Chondrocyte (in vitro differentiated cells): ENCODE measurements around the gene SLC25A12. TPM values are rescaled to one million over a fixed set of nuclear protein-coding genes. Genes with fewer than 3 reads are reported as not detected.
A peak's percentile ranks its signal among the peaks of the same experiment; 100 is the strongest.

Source experiments
- DNase-seq: peaks from one replicate; pipeline ENCODE4 v3.0.0; 2021; ENCODE audit warnings: mixed read lengths, low spot score
- H3K27ac Mint-ChIP-seq: one replicate; pipeline ENCODE4 v1.8.0; 2021; ENCODE audit warnings: mild to moderate bottlenecking, moderate library complexity, mixed read lengths; ENCODE audit not compliant: unreplicated experiment
- H3K27me3 Mint-ChIP-seq: 2 replicates; pipeline ENCODE4 v1.8.0; 2021; ENCODE audit warnings: low read depth, mixed read lengths
- H3K36me3 Mint-ChIP-seq: 2 replicates; pipeline ENCODE4 v1.8.0; 2021; ENCODE audit warnings: low read depth, mixed read lengths
- H3K4me1 Mint-ChIP-seq: 2 replicates; pipeline ENCODE4 v1.8.0; 2021; ENCODE audit warnings: low read depth, mild to moderate bottlenecking, mixed read lengths
- H3K4me3 Mint-ChIP-seq: one replicate; pipeline ENCODE4 v1.8.0; 2021; ENCODE audit warnings: mild to moderate bottlenecking, moderate library complexity, mixed read lengths; ENCODE audit not compliant: unreplicated experiment
- H3K9me3 Mint-ChIP-seq: 2 replicates; pipeline ENCODE4 v1.8.0; 2021; ENCODE audit warnings: low read depth, mixed read lengths
- total RNA-seq: library from RNA; stranded (reverse); gene quantifications from 3 replicates; pipeline ENCODE4 v1.2.1, GENCODE V29; 2021
- TF ChIP-seq, protein P1 (sequence below): fragments of 200-600 bp; sonication (generic); IDR thresholded peaks from 2 replicates; pipeline ENCODE4 v1.5.0; 2021; ENCODE audit warnings: antibody characterized with exemption, mild to moderate bottlenecking, moderate library complexity

SLC25A12 gene
- total RNA-seq, 1 donor from 2014 or later: 19.0 TPM

DNA sequence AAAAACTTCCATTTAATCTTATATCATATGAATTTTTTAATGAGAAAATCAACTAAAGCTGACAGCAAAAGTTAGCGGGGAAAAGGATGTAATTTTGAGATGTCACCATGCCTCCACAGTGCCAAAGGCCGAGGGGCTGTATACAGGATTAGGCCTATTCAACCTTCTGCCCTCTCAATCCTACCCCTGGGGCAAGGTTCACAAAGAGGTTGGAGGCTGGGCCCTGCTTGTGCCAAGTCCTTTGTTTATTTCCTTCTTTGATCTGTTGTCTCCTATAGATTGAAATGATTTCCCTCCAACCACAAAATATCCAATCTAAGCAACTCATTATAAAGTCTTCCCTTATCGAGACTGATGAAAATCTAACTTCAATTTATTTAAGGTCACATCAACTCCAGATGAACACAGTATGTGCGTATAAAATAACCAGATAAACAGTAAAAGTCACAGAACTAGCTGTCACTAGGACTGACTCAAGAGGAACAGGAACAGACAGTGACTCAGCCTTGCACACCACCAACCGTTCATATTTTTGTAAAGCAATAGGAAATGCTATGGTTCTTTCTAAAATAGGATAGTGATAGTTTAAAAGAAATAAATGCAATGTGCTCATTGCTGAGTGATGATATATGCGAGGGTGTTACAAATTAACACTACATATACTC is 95.8 kb downstream of the SLC25A12 start:
- Mint-ChIP-seq H3K27me3 (no peaks in the 10 kb centered on the region), H3K4me1 (peaks cover 44% of the 10 kb centered on the region), H3K9me3 (no peaks in the 10 kb centered on the region), H3K4me3 (peak overlapping the region; percentile 44), H3K36me3 (peaks cover 6% of the 10 kb centered on the region), H3K27ac (peak overlapping the region; percentile 97)
- DNase-seq: no peak
- TF ChIP-seq, protein P1, sequence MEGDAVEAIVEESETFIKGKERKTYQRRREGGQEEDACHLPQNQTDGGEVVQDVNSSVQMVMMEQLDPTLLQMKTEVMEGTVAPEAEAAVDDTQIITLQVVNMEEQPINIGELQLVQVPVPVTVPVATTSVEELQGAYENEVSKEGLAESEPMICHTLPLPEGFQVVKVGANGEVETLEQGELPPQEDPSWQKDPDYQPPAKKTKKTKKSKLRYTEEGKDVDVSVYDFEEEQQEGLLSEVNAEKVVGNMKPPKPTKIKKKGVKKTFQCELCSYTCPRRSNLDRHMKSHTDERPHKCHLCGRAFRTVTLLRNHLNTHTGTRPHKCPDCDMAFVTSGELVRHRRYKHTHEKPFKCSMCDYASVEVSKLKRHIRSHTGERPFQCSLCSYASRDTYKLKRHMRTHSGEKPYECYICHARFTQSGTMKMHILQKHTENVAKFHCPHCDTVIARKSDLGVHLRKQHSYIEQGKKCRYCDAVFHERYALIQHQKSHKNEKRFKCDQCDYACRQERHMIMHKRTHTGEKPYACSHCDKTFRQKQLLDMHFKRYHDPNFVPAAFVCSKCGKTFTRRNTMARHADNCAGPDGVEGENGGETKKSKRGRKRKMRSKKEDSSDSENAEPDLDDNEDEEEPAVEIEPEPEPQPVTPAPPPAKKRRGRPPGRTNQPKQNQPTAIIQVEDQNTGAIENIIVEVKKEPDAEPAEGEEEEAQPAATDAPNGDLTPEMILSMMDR: peak; percentile 41

DNA sequence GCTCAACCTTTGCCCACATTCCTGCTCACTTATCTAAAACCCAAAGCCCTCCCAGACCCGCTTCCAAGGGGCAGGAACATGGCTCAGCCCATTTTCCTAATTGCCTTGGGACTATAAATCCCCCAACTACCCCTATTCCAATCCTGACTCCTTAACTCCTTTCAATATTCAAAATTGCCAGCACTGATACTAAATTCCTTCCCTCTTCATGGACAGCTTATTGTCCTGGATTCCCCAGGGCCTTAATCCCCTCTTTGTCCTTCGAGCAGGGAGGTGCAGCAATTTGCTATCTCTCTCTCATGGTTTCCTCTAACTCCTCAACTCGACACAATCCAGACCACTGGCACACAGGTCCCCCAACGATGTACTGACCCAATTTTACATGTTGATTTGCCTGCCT is 99.1 kb downstream of the SLC25A12 start:
- H3K9me3 Mint-ChIP-seq: no peaks in the 10 kb centered on the region
- no peaks in the 10 kb centered on the region for H3K27me3 Mint-ChIP-seq
- peaks cover 15% of the 10 kb centered on the region for H3K36me3 Mint-ChIP-seq
- TF ChIP-seq, protein P1: no peak
- H3K27ac Mint-ChIP-seq: no peak overlapping the region
- DNase-seq: no peak
- H3K4me1 Mint-ChIP-seq: peaks cover 39% of the 10 kb centered on the region
- no peak overlapping the region for H3K4me3 Mint-ChIP-seq

DNA sequence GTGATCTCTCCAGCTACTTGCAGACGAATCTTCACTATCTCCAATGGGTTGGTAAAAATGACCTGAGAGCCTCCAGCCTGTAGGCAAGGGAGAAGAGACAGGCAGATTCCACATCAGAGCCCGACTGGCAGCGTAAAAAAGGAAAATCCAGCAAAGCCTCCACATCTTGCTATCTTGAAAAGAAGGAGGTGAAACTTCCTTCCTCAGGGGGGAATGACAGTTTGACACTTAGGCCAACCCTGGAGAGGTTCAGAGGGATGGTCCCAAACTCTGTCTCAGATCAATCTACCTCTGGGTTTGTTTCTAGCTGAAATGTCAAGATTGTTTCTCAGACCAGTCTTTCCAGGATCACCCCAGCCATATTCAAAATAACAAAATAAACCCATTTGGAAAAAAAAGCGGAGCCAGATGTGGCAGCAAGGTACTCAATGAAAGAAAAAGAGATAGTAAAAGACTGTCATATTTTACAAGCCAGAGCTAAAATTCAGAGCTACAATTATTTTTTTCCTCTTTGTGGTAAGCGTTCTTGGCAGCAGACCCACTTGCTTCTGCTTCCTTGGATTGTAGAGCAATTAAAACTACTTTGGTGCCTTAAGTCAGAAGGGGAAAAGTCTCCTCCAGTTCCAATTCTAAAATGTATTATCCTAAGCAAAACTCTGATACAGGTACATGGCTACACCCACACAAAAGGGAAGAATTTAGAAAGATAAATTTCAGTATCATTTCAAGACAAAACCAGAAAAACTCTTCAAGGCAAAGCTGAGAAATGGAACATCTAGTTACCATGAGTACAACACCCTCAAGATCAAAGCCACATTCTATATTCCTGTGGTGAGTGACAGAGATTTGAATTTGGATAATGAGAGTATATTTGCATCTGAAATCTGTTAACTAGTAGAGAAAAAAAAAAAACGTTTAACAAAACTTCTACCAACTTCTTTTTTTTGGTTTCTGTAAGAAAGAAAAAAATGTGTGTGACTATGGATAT is 100.1 kb downstream of the SLC25A12 start:
- Mint-ChIP-seq H3K27me3 (no peaks in the 10 kb centered on the region), H3K9me3 (no peaks in the 10 kb centered on the region), H3K27ac (no peak overlapping the region), H3K4me3 (no peak overlapping the region), H3K4me1 (peaks cover 33% of the 10 kb centered on the region), H3K36me3 (peaks cover 17% of the 10 kb centered on the region)
- DNase-seq: no peak
- TF ChIP-seq, protein P1: no peak

DNA sequence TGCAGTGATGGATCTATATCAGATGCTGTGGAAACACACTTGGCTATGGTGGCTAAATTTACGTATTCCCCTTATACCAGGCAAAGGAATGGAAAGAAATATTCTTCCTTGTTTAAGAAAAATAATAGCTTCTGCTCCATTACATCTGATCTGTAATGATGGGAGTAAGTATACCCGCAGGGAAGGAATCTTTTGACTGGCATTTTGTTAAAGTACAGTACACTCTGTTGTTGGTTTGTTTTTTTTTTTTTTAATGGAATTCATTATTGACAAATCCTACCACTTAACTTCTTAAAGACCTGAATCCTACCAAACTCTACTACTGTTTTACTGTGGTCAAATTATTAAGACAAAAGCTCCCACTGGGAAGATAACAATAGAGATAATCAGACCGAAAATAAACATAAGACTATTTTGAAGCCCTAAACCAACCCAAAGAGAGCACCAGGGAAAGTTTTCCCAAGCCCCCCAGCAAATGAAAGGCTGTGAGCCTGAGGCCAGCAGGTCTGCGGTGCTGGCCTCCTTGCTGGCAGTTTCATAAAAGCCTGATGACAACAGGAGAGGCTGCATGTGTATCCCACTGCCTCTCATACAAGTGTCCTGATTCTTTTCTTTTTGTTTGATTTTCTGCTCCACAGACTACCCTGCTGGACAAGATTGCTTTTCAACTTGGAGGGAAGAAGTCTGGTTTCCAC is 101.0 kb downstream of the SLC25A12 start:
- no peak for DNase-seq
- H3K4me1 Mint-ChIP-seq: peaks cover 24% of the 10 kb centered on the region
- peaks cover 17% of the 10 kb centered on the region for H3K36me3 Mint-ChIP-seq
- H3K9me3 Mint-ChIP-seq: no peaks in the 10 kb centered on the region
- H3K4me3 Mint-ChIP-seq: no peak overlapping the region
- no peak overlapping the region for H3K27ac Mint-ChIP-seq
- no peaks in the 10 kb centered on the region for H3K27me3 Mint-ChIP-seq
- TF ChIP-seq, protein P1: no peak

DNA sequence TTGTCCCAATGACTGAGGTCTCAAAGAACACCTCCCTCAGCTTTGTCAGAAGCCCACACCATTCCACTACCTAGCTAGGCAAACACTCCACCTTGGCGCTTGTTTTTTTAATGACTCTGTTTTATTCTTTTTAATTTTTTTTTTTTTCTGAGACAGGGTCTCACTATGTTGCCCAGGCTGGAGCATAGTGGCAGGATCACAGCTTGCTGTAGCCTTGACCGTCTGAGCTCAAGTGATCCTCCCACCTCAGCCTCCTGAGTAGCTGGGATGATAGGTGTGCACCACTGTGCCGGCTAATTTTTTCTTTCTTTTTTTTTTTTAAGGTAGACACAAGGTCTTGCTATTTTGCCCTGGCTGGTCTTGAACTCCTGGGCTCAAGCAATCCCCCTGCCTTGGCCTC is 101.9 kb downstream of the SLC25A12 start:
- TF ChIP-seq, protein P1: no peak
- Mint-ChIP-seq H3K4me1 (peaks cover 20% of the 10 kb centered on the region), H3K36me3 (peaks cover 20% of the 10 kb centered on the region), H3K4me3 (no peak overlapping the region), H3K27ac (no peak overlapping the region), H3K27me3 (no peaks in the 10 kb centered on the region), H3K9me3 (no peaks in the 10 kb centered on the region)
- DNase-seq: no peak
